Erythroblast (primary cell): Measurements from ENCODE around the gene CFAP298.

Source experiments
- GATA1 ChIP-seq: IDR thresholded peaks from 2 replicates; pipeline ENCODE4 v1.6.1; 2011; ENCODE audit warnings: low read depth, mild to moderate bottlenecking, control low read depth, low read length, moderate library complexity
- POLR2A ChIP-seq: IDR thresholded peaks from 2 replicates; pipeline ENCODE4 v1.6.1; 2011; ENCODE audit warnings: mild to moderate bottlenecking, low read length

- TF ChIP-seq POLR2A (no peak), GATA1 (no peak)
Measured at GRCh38 chr21:32626621-32627196, 14.5 kb upstream of the CFAP298 start.
